Dermis microvascular lymphatic vessel endothelial cell (primary cell): ENCODE measurements around the gene TFPI2. TPM values are rescaled to one million over a fixed set of nuclear protein-coding genes. Genes with fewer than 3 reads are reported as not detected.

Source experiments
- DNase-seq, 2 donors: peaks; one replicate each; pipeline versions ENCODE4 v3.0.0 to v3.0.0-alpha.2; 2010; ENCODE audit warnings: low read depth in 2 of 2
- total RNA-seq: library from RNA; depleted of rRNA; stranded (reverse); fragments of >200 nt; gene quantifications from 2 replicates; pipeline ENCODE4 v1.2.1, GENCODE V29; 2014

The TFPI2 gene
- total RNA-seq, 1 donor from 2014 or later, result 60.8 TPM

DNA sequence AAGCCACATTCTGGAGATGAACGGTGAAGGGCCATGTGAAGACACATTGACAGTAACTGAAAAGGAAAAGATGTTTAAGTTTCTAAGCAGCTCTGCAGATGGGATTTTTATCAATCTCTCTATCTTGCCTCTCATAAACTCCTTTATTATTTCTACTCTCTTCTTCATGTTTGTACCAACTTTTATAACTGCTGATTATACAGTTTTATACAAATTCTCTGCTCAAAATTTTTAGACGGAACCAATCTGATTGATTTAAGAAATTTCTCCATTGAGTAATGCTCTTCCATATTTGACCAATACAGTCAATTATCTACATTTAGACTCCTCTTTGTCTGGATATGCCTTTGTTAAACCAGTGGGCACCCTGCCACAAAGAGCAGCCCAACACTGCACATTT lies 31.7 kb downstream of the TFPI2 start:
- DNase-seq, result no peak

DNA sequence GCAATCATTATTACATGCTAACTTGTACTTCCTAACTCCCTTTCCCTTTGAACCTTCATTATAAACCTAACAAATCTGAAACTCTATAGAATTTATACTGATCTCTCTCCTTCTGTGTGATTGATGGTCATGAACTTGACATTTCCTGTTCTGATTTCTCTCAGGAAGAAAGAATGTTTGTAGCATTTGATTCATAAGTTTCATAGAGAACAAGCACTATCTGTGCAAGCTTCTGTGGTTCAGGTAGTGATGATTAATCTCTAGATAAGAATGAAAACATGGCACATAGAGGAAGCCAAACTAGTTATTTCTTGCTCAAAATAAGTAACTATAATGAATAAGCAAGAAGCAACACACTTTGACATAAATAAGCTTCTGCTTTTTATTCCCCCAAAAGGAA lies 34.2 kb downstream of the TFPI2 start:
- DNase-seq, result peak in 1 of 2 donors; percentile 31

DNA sequence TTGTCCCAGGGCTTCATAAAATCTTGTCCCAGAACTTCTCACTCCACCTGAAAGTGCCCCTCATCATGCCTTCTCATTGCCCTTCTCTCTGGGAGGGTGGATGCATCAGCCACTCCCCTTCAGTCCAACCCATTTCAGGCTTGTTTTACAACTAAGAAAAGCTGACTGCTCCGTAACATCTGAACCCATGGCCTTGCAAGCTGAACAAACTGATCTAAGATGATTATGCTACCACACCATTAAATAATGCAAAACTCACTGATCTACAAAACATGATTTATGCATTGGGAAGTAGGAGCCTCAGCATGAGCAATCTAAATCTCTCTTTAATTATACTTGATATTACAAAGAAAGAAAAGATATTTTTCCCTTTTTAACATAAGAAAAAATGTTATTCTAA lies 34.8 kb downstream of the TFPI2 start:
- no peak for DNase-seq

DNA sequence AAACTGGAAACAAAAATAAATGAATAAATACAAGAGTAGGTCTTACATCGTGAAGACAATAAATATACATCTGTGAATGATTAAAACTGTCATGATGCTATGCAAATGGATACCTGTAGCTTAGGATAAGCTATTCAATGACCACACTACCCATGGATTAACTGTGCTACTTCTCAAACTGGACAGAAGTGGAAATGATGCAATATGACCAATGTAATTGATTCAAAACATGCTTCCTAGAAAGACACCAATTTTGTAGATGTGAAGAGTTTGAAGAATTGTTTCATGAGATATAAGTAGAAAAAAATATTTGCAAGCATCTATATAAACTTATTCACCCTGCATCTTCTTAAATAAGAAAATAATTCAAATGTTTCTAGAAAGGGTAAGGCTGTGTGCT lies 36.1 kb downstream of the TFPI2 start:
- DNase-seq, result no peak

DNA sequence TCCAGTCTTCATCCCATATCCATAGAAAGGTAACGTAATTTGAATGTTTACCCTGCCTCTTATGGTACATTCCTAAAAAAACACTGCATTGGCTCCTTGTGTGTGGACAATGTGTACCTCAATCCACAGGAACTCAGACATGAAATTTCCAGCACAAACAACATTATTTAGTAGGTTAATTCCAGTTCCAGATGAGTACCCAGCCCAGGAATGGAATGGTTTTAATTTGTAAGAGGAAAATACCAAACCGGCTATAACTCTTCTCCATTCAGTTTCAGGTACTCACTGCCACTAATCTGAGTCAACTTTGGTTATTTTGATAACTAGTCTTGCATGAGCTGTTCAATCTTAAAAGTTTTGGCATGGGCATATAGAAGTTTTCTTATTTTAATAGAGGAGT lies 39.0 kb downstream of the TFPI2 start:
- DNase-seq, result no peak

DNA sequence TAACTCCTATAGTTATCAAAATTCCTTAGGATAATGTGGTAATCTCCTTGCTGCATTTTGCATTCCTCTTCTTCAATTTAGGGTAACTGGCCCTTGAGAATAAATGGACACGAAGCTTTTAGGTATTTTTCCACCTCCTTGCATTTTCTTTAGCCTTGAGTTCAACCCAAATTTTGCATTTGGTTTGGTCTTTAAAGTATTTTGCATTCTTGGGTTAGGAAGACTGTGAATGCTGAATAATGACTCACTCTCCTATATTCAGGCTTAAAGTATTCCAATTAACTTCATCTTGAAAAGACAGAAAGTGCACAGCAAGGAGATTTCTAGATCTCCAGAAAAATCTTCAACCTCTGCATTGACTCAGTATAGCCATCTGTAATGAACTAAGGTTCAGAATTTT lies 47.3 kb downstream of the TFPI2 start:
- DNase-seq, result no peak

DNA sequence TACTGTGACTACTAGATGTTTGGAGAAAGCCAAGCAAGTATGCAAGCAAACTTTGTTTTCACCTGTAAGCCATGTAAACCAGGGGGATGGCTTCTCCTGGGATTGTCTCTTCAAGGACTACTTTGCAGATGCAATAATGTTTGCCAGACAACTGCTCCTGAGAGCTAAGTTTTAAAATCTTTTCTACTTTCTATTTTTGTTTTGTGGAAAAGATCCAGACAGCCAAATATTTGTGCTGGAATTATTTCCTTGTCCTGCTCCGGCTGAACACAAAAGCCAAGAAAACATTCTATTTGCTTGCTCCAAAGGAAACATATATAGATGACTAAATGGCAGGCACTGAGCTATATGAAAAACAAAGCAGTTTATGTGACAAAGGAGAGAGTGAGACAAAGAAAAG lies 51.6 kb downstream of the TFPI2 start:
- DNase-seq, result no peak

DNA sequence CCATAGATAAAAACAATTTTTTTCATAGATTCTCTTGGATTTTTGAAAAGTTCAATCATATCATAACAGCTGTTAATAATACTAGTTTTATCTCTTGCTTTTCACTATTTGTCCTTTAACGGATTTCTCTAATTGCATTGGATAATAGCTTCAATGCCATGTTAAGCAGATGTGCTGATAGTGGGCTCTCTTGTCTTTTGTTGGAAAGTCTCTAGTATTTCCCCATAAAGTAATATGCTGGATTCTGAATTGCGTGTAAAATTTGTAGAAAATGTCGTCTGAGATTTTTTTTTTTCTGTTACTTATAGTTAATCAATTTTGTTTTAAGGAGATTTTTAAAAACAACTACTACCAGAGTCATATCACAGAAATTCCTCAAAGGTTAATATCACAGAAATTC lies 53.3 kb downstream of the TFPI2 start:
- DNase-seq, result no peak

DNA sequence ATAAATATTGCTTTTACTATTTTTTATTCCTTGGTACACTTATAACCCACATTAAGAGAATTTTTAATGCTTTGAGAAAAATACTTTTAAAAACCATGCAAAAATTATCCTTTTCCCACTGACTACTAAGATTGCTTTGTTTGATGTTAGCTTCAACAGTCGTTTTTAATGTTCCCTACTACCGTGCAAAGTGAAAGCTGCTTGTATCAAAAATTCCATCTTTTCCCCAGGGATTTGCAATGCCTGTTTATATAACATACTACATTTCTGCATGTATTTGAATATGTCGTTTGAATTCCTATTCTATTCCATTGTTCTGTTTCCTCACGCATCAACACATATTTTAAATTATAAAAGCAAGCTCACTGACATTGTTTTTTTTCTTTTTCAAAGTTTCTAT lies 54.4 kb downstream of the TFPI2 start:
- DNase-seq, result no peak

DNA sequence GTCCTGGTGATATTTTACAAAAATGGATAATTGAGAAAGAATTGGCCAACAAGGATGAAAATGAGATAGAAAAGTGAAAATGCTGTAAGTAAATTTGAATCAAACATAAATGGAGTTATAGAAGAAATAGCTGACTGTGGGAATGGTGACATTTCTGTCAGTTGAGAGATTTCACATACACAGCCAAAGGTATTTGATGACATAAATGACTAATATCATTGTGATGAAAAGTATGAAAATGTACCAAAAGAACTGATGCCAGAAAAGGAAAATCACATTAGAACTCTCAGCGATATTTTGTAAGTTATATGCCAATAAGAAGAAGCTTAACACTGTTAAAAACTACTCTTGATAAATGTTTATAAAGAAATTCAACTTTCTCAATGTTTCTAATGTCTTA lies 54.9 kb downstream of the TFPI2 start:
- no peak for DNase-seq

Other genes with a start within 250 kb of the TFPI2 start
- gene GNGT1, start 15.8 kb upstream of the TFPI2 start, total RNA-seq, result not detected in 2 replicates
- 326 and 460 TPM in 2 replicates for gene GNG11, start 31.0 kb upstream of the TFPI2 start, total RNA-seq
- gene BET1, start 113.6 kb upstream of the TFPI2 start, total RNA-seq, result 24.9 and 33.1 TPM in 2 replicates